Mesodermal cell (in vitro differentiated cells): Measurements from ENCODE around the gene COX20.

Source experiments
- H3K27ac ChIP-seq: 2 replicates; pipeline ENCODE4 v1.7.0; 2013; ENCODE audit warnings: mild to moderate bottlenecking, low read depth, low read length, moderate library complexity; ENCODE audit not compliant: severe bottlenecking
- H3K36me3 ChIP-seq: 2 replicates; pipeline ENCODE4 v1.7.1; 2013; ENCODE audit warnings: mild to moderate bottlenecking, low read length, moderate library complexity; ENCODE audit not compliant: control insufficient read depth, insufficient read depth
- H3K4me1 ChIP-seq: one replicate; pipeline ENCODE4 v1.7.1; 2013; ENCODE audit warnings: mild to moderate bottlenecking, low read length; ENCODE audit not compliant: insufficient read depth, control insufficient read depth, poor library complexity, severe bottlenecking
- H3K4me3 ChIP-seq: 2 replicates; pipeline ENCODE4 v1.7.0; 2013; ENCODE audit warnings: low read length, control low read depth, mild to moderate bottlenecking; ENCODE audit not compliant: insufficient read depth, poor library complexity, severe bottlenecking; ENCODE audit errors: extremely low read depth
- H3K9me3 ChIP-seq: 2 replicates; pipeline ENCODE4 v1.7.1; 2013; ENCODE audit warnings: mild to moderate bottlenecking, low read length, moderate library complexity; ENCODE audit not compliant: control insufficient read depth
- WGBS, 2 experiments: methylation state at CpG; one replicate each; pipeline ENCODE4 v1.1.5; 2013; ENCODE audit warnings: missing lambda C conversion rate in 2 of 2; ENCODE audit not compliant: insufficient coverage in 2 of 2; 5-methylcytosine and 5-hydroxymethylcytosine counted together

Gene COX20

GRCh38 chr1:244876228-244876910, 40.9 kb downstream of the COX20 start:
- 81 to 90% methylated on average over 4 to 5 of the region's 8 CpGs for WGBS, 2 experiments
- Histone ChIP-seq H3K4me1 (no peaks in the 10 kb centered on the region), H3K36me3 (no peaks in the 10 kb centered on the region), H3K4me3 (no peak overlapping the region), H3K9me3 (no peaks in the 10 kb centered on the region), H3K27ac (no peak overlapping the region)

GRCh38 chr1:244878681-244879080, 43.2 kb downstream of the COX20 start:
- WGBS, 2 experiments = 92 to 93% methylated on average over 2 to 3 of the region's 5 CpGs
- H3K36me3 ChIP-seq = no peaks in the 10 kb centered on the region
- H3K27ac ChIP-seq = no peak overlapping the region

GRCh38 chr1:244881552-244882280, 46.3 kb downstream of the COX20 start:
- WGBS, 2 experiments = 72 to 79% methylated on average over 6 to 8 of the region's 11 CpGs
- H3K4me3 ChIP-seq = no peak overlapping the region

More at GRCh38 chr1:244878681-244879080, 43.2 kb downstream of the COX20 start:
- no peak overlapping the region for H3K4me3 ChIP-seq
- no peaks in the 10 kb centered on the region for H3K9me3 ChIP-seq
- H3K4me1 ChIP-seq = no peaks in the 10 kb centered on the region

GRCh38 chr1:244887281-244887680, 51.8 kb downstream of the COX20 start:
- Histone ChIP-seq H3K4me3 (no peak overlapping the region), H3K27ac (no peak overlapping the region), H3K9me3 (peaks cover 4% of the 10 kb centered on the region), H3K36me3 (no peaks in the 10 kb centered on the region), H3K4me1 (peaks cover under 1% of the 10 kb centered on the region)
- WGBS, 2 experiments = 83 to 94% methylated on average over 1 to 2 of the region's 4 CpGs

More at GRCh38 chr1:244881552-244882280, 46.3 kb downstream of the COX20 start:
- Histone ChIP-seq H3K27ac (no peak overlapping the region), H3K4me1 (no peaks in the 10 kb centered on the region), H3K36me3 (no peaks in the 10 kb centered on the region), H3K9me3 (no peaks in the 10 kb centered on the region)

- Histone ChIP-seq H3K9me3 (no peaks in the 10 kb centered on the region), H3K36me3 (no peaks in the 10 kb centered on the region), H3K27ac (no peak overlapping the region), H3K4me3 (no peak overlapping the region), H3K4me1 (peaks cover 5% of the 10 kb centered on the region)
- WGBS, 2 experiments = 87 to 94% methylated on average over 5 to 7 of the region's 7 CpGs
Measured at GRCh38 chr1:244893836-244894235, 58.4 kb downstream of the COX20 start.
